Inflammatory macrophage (primary cell): Measurements from ENCODE around the gene LASP1NB.
"Not testable (repeated sequence)": the region's sequence is repeated elsewhere in the genome, so short reads cannot be mapped to it uniquely, and the experiment has no call there.

Experiments used
- DNase-seq, 2 donors: peaks; one replicate each; pipeline ENCODE4 v3.0.0-alpha.2; 2020 to 2022

Gene LASP1NB

GRCh38 chr17:38918129-38918913, 7.1 kb upstream of the LASP1NB start:
- DNase-seq, result no peak

GRCh38 chr17:38918916-38919315, 6.5 kb upstream of the LASP1NB start:
- no peak for DNase-seq

GRCh38 chr17:38919316-38920078, 5.9 kb upstream of the LASP1NB start:
- DNase-seq, result no peak

GRCh38 chr17:38920374-38921291, 4.8 kb upstream of the LASP1NB start:
- no peak for DNase-seq

GRCh38 chr17:38921756-38922411, 3.5 kb upstream of the LASP1NB start:
- DNase-seq, result peak; percentile 42 to 55

GRCh38 chr17:38922538-38923297, 2.7 kb upstream of the LASP1NB start:
- peak; percentile 15 to 36 for DNase-seq

- DNase-seq, result peak; percentile 77 to 90
Measured at GRCh38 chr17:38926293-38927070, 1.1 kb downstream of the LASP1NB start.

- not testable (repeated sequence) for DNase-seq
Measured at GRCh38 chr17:38930782-38931181, 5.4 kb downstream of the LASP1NB start.

GRCh38 chr17:38933962-38934361, 8.5 kb downstream of the LASP1NB start:
- DNase-seq, result not testable (repeated sequence)

GRCh38 chr17:38939987-38940386, 14.6 kb downstream of the LASP1NB start:
- no peak for DNase-seq

GRCh38 chr17:38940404-38940803, 15.0 kb downstream of the LASP1NB start:
- DNase-seq, result no peak

- DNase-seq, result no peak
Measured at GRCh38 chr17:38942696-38943334, 17.4 kb downstream of the LASP1NB start.

GRCh38 chr17:38943607-38944006, 18.2 kb downstream of the LASP1NB start:
- no peak for DNase-seq

GRCh38 chr17:38947189-38947588, 21.8 kb downstream of the LASP1NB start:
- DNase-seq, result no peak

GRCh38 chr17:38953800-38954199, 28.4 kb downstream of the LASP1NB start:
- not testable (repeated sequence) for DNase-seq

- no peak for DNase-seq
Measured at GRCh38 chr17:38958326-38958725, 32.9 kb downstream of the LASP1NB start.

- no peak for DNase-seq
Measured at GRCh38 chr17:38958756-38959155, 33.3 kb downstream of the LASP1NB start.

GRCh38 chr17:38959508-38959907, 34.1 kb downstream of the LASP1NB start:
- DNase-seq, result no peak

- DNase-seq, result no peak
Measured at GRCh38 chr17:38960402-38960801, 35.0 kb downstream of the LASP1NB start.

GRCh38 chr17:38961413-38961812, 36.0 kb downstream of the LASP1NB start:
- DNase-seq, result no peak
